Right lobe of liver (tissue), 4 donors: ENCODE results near the gene ZMYND8.
"Not testable (repeated sequence)": the region's sequence is repeated elsewhere in the genome, so short reads cannot be mapped to it uniquely, and the experiment has no call there.

Source experiments
- POLR2A ChIP-seq: fragments of 450-650 bp; IDR thresholded peaks from one replicate; pipeline ENCODE4 v1.6.1; 2017; ENCODE audit warnings: antibody characterized with exemption, mild to moderate bottlenecking
- TF ChIP-seq, protein P1 (sequence below), 4 donors: fragments of 200-600 bp in 3 of 4; fragments of 450-650 bp in 1 of 4; IDR thresholded peaks; one replicate each; pipeline versions ENCODE4 v1.5.1 to v1.8.0; 2016 to 2022; ENCODE audit warnings: antibody characterized with exemption in 4 of 4, mild to moderate bottlenecking in 2 of 4
- donor health status: DM: no; HTN: no; CAD: no.
- donor health status: DM: no; HTN: no; CAD: no.
- donor health status: DM: no; HTN: yes; CAD: no.

DNA sequence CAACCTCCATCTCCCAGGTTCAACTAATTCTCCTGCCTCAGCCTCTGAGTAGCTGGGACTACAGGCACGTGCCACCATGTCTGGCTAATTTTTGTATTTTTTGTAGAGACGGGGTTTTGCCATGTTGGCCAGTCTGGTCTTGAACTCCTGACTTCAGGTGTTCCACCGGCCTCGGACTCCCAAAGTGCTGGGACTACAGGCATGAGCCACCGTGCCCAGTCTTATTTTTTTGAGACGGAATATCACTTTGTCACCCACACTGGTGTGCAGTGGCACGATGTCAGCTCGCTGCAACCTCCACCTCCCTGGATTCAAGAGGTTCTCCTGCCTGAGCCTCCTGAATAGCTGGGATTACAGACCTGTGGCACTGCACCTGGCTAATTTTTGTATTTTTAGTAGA is 17.6 kb upstream of the ZMYND8 start:
- TF ChIP-seq, protein P1, sequence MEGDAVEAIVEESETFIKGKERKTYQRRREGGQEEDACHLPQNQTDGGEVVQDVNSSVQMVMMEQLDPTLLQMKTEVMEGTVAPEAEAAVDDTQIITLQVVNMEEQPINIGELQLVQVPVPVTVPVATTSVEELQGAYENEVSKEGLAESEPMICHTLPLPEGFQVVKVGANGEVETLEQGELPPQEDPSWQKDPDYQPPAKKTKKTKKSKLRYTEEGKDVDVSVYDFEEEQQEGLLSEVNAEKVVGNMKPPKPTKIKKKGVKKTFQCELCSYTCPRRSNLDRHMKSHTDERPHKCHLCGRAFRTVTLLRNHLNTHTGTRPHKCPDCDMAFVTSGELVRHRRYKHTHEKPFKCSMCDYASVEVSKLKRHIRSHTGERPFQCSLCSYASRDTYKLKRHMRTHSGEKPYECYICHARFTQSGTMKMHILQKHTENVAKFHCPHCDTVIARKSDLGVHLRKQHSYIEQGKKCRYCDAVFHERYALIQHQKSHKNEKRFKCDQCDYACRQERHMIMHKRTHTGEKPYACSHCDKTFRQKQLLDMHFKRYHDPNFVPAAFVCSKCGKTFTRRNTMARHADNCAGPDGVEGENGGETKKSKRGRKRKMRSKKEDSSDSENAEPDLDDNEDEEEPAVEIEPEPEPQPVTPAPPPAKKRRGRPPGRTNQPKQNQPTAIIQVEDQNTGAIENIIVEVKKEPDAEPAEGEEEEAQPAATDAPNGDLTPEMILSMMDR (IDR thresholded peaks at IDR 0.05) = not testable (repeated sequence)
- TF ChIP-seq POLR2A = not testable (repeated sequence)
